Glomerular visceral epithelial cell (primary cell): ENCODE results near the gene AVPR1A.

ENCODE experiments used
- DNase-seq: peaks from one replicate; pipeline ENCODE4 v3.0.0-alpha.2; 2016; ENCODE audit errors: extremely low spot score

The AVPR1A gene

GRCh38 chr12:63095369-63095980, 55.5 kb downstream of the AVPR1A start:
- no peak for DNase-seq

DNA sequence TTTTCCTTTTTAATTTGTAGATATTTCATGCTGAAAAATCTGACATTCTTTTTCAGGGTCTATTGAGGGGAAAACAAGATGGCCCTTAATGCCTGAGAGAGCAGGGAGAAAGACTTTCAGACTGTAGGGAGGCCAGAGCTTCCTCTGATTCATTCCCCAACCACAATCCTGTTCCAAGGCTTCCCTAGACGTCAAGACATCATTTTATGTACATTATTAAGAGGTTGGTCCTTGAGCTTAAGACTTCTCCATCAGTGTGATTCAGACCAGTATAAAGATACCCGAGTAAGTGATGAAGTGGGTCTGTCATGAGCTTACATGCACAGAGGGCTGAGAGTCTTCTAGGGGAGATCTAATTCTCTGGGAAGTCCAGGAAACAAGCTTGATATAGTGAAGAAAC, 57.3 kb downstream of the AVPR1A start:
- peak; percentile 39 for DNase-seq

GRCh38 chr12:63093084-63093483, 57.9 kb downstream of the AVPR1A start:
- DNase-seq = no peak
